ENCODE measurements around the gene RGSL1.

GRCh38 chr1:182488803-182489202 lies 38.9 kb downstream of the RGSL1 start:
- TF ChIP-seq CTCF (conservative IDR thresholded peaks at IDR 0.05 in 1 of 2, IDR thresholded peaks at IDR 0.05 in 1 of 2; ENCODE audit: extremely low read depth in 1 of 2, insufficient read depth in 1 of 2, low read depth in 1 of 2, low read length in 2 of 2) (no peak), EZH2 (IDR thresholded peaks at IDR 0.05; ENCODE audit: borderline replicate concordance, low read length) (no peak)
